ENCODE measurements around the gene RPS19BP1.

RPS19BP1 gene

DNA sequence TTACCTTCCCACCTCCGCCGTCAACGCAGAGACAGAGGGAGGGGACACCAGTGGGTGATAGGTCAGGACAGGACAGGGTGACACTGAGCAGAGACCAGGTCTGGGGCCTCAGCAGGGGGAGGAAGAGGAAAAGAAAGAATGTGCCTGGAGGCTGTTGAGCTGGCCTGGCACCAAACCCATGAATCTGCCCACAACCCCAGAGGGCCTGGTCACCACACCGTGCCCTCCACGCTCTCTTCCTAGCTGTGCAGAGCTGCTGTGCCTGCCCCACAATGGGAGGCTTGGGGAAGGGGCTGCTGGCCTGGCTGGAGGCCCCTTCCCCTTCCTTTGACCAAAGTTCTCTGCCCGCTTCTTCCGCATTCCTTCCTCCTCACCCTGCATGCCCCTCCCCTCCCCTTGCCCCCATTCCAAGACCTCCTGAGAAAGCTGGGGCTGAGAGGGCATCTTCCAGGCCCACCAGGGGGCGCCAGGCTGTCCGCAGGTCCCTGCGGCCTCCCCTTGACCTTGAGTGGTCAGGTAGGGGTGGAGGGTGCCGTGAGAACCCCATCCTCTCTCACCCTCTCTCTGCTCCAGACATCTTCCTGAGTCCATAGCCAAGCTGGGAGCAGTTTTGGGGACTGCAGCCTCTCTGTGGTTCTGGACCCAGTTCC, 27.0 kb upstream of the RPS19BP1 start:
- no peak for DNase-seq (ENCODE audit: low spot score)

DNA sequence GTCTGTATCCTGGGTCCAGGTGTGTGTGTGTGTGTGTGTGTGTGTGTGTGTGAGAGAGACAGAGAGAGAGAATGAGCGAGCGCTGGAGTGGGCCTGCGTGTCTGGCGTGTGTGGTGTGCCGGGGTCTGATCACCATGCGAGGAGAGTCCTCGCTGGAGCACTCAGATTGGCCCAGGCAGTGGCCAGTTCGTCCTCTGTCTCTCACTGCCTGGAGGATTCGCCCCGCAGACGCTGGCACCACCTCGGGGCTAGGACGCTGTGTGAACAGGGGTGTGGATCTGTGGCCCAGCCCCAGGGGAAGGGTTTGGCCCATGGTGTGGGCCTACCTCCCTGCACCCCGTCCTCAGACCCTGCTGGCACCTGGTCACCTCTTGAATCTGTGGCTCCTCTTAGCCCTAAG, 26.4 kb upstream of the RPS19BP1 start:
- DNase-seq (ENCODE audit: low spot score), result no peak

GRCh38 chr22:39558254-39558727, 25.7 kb upstream of the RPS19BP1 start:
- no peak for DNase-seq (ENCODE audit: low spot score)

DNA sequence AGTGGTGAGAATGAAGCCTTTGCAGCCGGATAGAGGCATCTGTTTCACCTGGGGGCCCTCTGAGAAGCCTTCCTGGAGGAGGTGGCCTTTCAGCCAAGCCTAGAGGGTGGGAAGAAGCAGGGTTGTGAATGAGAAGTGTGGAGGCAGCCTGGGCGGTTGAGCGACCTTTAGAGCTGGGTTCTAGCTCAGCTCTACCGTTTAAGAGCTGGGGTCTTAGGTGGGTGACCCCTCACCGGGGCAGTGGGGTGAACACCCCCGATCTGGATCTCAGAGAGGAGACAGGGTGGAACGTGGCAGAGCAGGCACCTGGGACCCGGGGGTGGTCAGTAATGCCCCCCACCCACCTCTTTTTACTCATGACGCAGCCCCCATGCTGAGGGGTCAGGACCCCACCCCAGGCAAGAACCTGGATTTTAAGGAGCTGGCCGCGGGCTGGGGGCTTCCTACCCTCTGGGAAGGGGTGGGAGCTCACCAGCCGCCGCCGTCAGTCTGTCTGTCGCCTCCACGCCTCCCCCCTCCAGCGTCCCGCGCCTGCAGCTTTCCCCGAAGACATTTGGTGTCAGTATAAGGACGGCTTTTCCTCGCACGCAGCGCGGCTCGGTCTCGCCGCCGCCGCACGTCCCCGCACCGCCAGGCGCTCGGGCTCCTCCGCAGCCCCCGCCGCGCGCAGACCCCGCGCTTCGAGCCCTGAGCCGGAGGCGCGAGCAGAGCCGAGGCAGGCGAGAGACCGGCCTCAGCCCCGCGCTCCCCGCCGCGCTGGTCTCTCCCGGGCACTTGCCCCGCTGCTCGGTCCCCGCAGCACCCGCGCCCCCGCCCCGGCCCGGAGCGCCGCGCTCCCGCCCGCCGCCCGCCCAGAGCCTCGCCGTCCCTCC, 24.7 kb upstream of the RPS19BP1 start:
- DNase-seq (ENCODE audit: low spot score), result no peak

GRCh38 chr22:39554151-39554550, 21.6 kb upstream of the RPS19BP1 start:
- DNase-seq (ENCODE audit: low spot score), result no peak

GRCh38 chr22:39553429-39553828, 20.9 kb upstream of the RPS19BP1 start:
- no peak for DNase-seq (ENCODE audit: low spot score)

DNA sequence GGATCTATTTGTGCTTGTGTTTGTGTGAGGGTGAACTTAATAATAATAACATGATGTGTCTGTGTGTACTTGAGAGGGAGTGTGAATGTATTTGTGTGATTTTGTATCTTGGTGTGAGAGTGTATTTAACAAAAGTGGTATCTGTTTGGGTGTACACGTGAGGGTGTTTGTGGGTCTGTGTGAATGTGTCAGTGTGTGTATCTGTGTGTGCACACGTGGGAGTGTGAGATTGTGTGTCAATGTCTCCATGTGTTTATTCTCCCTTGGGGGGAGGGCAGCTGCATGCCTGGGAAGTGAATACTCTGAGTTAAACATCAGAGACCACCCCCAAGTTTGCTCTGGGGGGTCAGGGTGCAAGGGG, 15.0 kb upstream of the RPS19BP1 start:
- no peak for DNase-seq (ENCODE audit: low spot score)

DNA sequence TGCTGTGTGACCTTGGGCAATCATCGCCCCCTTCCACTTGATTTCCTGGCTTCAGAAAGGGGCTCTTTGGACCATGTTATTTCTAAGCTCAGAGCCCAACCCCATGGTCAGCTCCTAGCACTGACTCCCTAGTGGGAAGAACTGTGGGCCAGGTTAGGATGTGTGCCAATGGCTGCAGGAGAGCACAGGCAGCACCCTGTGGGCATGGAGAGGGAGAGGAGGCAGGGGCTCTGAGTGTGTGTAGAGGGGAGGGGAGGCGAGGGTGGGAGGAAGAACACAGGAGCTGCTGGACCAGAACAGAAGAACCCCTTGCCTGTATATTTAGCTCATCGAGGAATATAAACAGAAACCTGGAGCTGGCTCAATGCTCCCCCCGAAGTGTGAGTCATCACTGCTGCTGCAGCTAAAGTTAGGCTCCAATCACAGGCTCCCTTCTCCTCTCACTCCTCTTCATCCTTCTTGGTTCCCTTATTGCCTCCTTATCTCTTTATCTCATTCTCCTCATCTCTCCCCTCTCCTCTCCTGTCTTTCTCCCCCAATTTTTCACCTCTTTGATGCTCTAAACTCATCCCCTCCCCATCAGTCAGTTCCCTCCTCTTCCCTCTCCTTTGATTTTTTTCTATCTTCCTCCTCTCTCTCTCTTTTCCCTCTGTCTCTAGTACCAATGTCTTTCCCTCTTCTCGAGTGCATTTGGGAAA, 14.5 kb upstream of the RPS19BP1 start:
- DNase-seq (ENCODE audit: low spot score), result peak; percentile 38

GRCh38 chr22:39545386-39546365, 13.1 kb upstream of the RPS19BP1 start:
- no peak for DNase-seq (ENCODE audit: low spot score)

DNA sequence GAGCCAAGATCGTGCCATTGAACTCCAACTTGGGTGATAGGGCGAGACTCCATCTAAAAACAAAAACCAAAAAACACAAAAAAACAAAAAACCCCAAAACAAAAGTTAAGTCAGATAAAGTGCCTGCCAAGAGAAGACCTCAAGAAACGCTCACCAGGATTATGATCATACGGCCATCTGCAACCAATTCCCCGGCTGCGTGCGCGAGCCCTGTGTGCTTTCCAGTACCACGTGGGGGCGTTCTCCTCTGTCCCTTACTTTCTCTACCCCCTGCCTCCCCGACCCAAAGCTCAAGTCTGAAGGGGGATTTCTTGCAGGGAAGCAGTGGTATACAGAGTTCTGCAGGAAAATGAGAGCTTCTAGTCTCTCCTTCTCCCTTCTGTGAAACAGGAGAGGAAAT, 10.5 kb upstream of the RPS19BP1 start:
- DNase-seq (ENCODE audit: low spot score), result no peak

- no peak for DNase-seq (ENCODE audit: low spot score)
Measured at GRCh38 chr22:39537975-39538374, 5.4 kb upstream of the RPS19BP1 start.

DNA sequence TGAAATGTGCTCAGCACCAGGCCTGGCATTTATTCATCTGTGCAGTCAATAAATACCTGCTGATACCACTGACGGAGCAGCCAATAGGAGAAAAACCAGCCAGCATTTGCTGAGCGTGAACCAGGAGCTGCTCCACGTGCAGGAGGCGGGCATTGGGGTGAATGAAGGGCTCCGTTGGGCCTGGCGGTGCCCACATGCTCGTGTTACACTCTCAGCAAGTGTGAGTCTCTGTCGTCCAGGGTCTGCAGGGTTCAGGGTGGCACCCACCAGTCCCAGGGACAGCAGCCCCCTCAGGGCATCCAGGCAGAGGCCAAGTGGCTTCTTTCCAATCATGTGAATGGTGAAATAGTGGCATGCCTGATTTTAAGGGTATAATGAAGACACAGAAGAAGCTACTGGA, 4.2 kb upstream of the RPS19BP1 start:
- no peak for DNase-seq (ENCODE audit: low spot score)

GRCh38 chr22:39535831-39536449, 3.4 kb upstream of the RPS19BP1 start:
- DNase-seq (ENCODE audit: low spot score), result no peak

DNA sequence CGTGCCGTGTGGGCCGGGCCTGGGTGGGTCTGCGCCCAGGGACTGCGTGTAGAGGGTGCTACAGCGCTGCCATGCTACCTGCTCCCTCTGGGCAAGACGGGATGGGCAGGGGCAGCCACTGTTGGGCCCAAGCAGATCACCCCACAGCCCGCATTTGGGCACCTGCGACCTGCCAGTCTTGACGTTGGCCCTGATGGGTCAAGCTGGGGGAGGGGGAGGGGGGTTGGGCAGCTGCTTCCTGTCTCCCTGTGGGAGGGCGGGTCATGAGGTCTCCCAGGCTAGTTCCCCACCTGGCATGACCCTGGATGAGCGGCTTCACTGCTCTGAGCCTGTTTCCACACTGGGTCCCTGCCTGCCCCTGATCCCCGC, 2.8 kb upstream of the RPS19BP1 start:
- no peak for DNase-seq (ENCODE audit: low spot score)

DNA sequence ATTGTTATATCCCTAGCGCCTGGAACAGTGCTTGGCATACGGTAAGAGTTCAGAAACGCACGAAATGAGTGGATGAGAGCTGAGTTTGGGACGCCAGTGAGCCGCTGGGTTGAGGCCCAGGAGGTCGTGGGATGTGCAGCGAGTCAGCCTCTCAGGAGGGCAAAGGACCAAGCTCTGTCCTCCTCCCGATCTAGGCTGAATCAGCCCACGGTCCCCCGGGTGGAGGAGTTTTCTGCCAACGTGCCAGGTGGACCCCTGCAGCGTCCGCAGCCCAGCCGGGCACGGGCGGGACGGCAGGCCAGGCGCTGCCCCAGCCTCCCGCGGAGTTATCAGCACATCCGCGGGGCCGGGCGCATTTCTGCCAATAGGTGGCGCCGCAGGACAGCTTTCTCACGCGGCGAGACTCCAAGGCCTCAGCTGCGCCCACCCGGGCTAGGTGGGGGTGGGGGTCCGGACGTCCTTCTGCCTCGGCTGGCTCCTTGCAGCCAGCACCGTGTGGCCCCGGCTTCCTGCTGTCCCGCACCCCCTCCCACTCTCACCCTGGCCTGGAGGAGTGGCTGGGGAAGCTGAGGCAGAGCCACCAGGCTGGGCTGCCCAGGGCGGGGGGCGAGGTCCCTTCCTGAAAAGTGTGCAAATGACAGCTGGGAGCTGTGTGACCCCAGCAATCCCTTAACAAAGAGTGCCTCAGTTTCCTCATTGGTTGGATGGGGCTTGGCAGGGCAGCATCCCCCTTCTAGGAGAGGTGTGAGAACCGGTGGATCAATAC, 2.2 kb upstream of the RPS19BP1 start:
- peak; percentile 75 for DNase-seq (ENCODE audit: low spot score)

- DNase-seq (ENCODE audit: low spot score), result no peak
Measured at GRCh38 chr22:39534092-39534506, 1.6 kb upstream of the RPS19BP1 start.

DNA sequence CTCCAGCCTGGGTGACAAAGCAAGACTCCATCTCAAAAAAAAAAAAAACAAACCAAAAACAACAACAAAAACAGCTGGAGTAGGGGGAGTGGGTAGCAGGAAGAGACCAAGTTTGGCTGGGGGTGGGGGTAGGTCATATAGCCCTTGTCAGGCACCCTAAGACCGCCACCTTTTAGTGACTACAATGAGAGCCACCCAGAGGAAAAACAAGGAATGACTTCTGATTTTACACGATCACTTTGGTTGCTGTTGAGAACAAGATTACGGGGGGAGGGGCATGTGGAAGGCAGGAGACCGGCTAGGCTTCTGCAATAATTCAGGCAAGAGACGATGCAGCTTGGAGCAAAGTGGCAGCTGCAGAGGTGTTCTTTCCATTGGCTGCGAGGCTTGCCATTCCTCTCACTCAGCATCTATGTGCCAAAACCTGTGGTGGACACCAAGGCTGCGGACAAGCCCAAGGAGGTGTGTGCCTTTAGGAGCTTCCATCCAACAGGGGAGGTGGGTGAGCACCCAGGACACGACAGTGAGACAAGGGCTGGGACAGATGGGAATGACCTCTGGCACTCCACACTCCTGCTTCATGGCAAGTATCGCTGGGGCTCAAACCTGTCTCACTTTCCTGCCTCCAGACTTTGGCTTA, 1.7 kb downstream of the RPS19BP1 start:
- peak; percentile 74 for DNase-seq (ENCODE audit: low spot score)

DNA sequence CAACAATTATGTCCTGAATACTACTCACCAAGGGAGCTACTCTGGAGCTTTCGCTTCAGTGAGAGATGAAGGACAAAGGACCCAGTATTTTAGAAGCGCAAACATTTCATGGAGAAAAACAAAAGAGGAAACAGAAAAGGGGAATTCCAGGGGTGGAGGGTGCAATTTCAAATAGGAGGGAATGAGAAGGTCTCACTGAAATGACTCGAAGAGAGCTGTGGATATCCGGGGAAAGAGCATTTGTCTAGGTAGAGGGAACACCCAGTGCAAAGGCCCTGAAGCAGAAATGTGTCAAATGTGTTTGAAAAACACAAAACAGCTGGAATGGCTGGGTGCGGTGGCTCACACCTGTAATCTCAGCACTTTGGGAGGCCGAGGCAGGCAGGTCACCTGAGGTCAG, 2.4 kb downstream of the RPS19BP1 start:
- no peak for DNase-seq (ENCODE audit: low spot score)

GRCh38 chr22:39529487-39529851, 3.1 kb downstream of the RPS19BP1 start:
- no peak for DNase-seq (ENCODE audit: low spot score)

All from RKO (cell line).